Stomach (tissue), 4 donors: ENCODE measurements around the gene DEPP1.

ENCODE experiments used
- POLR2A ChIP-seq, 4 donors: fragments of 450-650 bp; IDR thresholded peaks; one replicate each; pipeline ENCODE4 v1.6.1; 2016; ENCODE audit warnings: antibody characterized with exemption in 4 of 4, control low read depth in 2 of 4, mild to moderate bottlenecking in 1 of 4, moderate library complexity in 1 of 4
- POLR2AphosphoS5 ChIP-seq, 3 donors: sonication (generic); formaldehyde crosslinking; IDR thresholded peaks; one replicate each; pipeline ENCODE4 v1.6.1; 2016; ENCODE audit warnings: antibody characterized with exemption in 3 of 3
- TF ChIP-seq, protein P1 (sequence below), 7 experiments: fragments of 450-650 bp in 4 of 7; fragments of 200-600 bp in 3 of 7; sonication (generic) in 3 of 7; IDR thresholded peaks; one replicate each; pipeline ENCODE4 v1.5.1; 2016 to 2019; ENCODE audit warnings: antibody characterized with exemption in 7 of 7, control low read depth in 2 of 7, mild to moderate bottlenecking in 1 of 7

DNA sequence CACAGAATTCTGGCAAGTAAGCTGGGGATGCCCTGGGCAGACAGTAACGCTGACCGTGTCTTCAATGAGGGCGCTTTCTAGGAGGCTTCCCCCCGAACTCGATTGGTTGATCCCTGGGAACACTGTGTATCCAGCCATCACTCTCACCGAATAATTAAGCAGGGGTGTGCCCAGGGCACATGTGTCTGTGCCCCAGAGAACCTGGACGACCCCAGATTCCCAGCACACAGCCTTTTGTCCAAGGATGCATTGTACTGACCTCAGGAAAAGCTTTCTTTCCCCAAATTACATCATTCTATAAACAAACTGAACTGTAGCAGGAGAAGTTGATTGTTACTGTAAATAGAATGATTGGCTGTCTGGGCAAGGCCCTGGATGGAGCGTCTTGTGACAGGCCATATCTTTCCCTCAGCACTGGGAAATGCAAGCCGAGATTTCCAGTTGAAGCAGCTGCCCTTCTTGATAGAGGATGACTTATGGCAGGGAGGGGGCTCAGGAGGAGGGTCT lies 6.6 kb upstream of the DEPP1 start:
- TF ChIP-seq, protein P1, sequence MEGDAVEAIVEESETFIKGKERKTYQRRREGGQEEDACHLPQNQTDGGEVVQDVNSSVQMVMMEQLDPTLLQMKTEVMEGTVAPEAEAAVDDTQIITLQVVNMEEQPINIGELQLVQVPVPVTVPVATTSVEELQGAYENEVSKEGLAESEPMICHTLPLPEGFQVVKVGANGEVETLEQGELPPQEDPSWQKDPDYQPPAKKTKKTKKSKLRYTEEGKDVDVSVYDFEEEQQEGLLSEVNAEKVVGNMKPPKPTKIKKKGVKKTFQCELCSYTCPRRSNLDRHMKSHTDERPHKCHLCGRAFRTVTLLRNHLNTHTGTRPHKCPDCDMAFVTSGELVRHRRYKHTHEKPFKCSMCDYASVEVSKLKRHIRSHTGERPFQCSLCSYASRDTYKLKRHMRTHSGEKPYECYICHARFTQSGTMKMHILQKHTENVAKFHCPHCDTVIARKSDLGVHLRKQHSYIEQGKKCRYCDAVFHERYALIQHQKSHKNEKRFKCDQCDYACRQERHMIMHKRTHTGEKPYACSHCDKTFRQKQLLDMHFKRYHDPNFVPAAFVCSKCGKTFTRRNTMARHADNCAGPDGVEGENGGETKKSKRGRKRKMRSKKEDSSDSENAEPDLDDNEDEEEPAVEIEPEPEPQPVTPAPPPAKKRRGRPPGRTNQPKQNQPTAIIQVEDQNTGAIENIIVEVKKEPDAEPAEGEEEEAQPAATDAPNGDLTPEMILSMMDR (IDR thresholded peaks at IDR 0.05), result no peak
- TF ChIP-seq POLR2AphosphoS5 (IDR thresholded peaks at IDR 0.05) (no peak), POLR2A (IDR thresholded peaks at IDR 0.05) (no peak)
